Fibroblast of lung (primary cell): ENCODE measurements around the gene TRPV2.

Source experiments
- CTCF ChIP-seq, 2 donors: IDR thresholded peaks in 1 of 2; conservative IDR thresholded peaks in 1 of 2; 1 replicate in 1 of 2; 2 replicates in 1 of 2; pipeline ENCODE4 v1.5.1; 2011 to 2012; ENCODE audit warnings: low read length in 2 of 2, control low read depth in 1 of 2, inconsistent platforms in 1 of 2, low read depth in 1 of 2, mild to moderate bottlenecking in 1 of 2
- EZH2 ChIP-seq: IDR thresholded peaks from 2 replicates; pipeline ENCODE4 v1.5.1; 2012; ENCODE audit warnings: low read length, control low read depth, mild to moderate bottlenecking; ENCODE audit errors: missing control alignments

GRCh38 chr17:16380640-16381495 lies 34.5 kb upstream of the TRPV2 start, which contains the start of gene UBB:
- TF ChIP-seq CTCF (conservative IDR thresholded peaks at IDR 0.05 in 1 of 2, IDR thresholded peaks at IDR 0.05 in 1 of 2; ENCODE audit: low read depth in 1 of 2, low read length in 2 of 2): no peak
- TF ChIP-seq EZH2: no peak
